ENCODE data around the gene COX7A2. TPM values are rescaled to one million over a fixed set of nuclear protein-coding genes. Genes with fewer than 3 reads are reported as not detected.

COX7A2 gene
- total and polyA plus RNA-seq, 4 donors: 154 to 475 (median 458) TPM

DNA sequence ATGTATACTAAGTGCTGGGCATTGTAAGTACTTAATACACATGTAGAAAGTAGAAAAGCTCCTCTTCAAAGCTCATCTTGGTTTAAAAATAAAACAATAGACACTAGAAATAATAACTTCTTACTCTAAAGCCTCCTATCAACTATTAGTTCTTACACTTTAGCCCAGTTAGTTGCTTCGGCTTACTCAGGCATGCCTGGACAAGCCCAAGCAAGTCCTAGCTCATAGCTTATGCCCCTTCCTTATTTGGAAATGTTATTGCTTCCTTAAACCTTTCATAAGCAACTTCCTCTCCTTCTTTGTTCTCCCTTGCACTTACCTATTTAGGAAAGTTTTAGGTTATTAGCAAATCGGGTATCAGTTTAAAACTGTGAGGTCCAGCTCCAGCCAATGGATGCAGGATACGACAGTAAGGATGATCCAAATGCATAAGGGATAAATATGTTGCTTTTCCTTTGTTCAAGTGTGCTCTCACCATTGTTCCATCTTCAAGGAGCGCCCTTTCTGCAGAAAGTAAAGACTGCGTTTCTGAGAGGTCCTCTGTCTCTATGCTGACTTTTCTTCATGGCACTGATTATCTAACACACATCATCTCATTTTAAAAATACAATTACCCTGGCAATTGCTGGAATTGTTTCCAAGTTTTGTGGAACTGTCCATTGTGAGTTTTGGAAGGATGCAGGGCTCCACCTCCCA lies 28.7 kb upstream of the COX7A2 start:
- no peak for DNase-seq (ENCODE audit: low read depth in 4 of 6, low spot score in 6 of 6)
- no peaks in the 10 kb centered on the region for H3K27me3 ChIP-seq (ENCODE audit: control insufficient read depth, insufficient read depth, low read length)
- no peak overlapping the region for H3K27ac ChIP-seq (ENCODE audit: low read depth, low read length)
- no peak overlapping the region for H3K4me3 ChIP-seq (ENCODE audit: low read depth, low read length)
- no peaks in the 10 kb centered on the region for H3K4me1 ChIP-seq (ENCODE audit: control insufficient read depth, insufficient read depth, low read length)
- no peaks in the 10 kb centered on the region for H3K9me3 ChIP-seq (ENCODE audit: control insufficient read depth, insufficient read depth, low read length)
- H3K36me3 ChIP-seq (ENCODE audit: control insufficient read depth, insufficient read depth, low read length): no peaks in the 10 kb centered on the region
- 97% methylated on average over 5 of the region's 5 CpGs for WGBS (ENCODE audit: insufficient coverage)

- no peaks in the 10 kb centered on the region for H3K9me3 ChIP-seq (ENCODE audit: control insufficient read depth, insufficient read depth, low read length)
- no peak overlapping the region for H3K4me3 ChIP-seq (ENCODE audit: low read depth, low read length)
- no peaks in the 10 kb centered on the region for H3K4me1 ChIP-seq (ENCODE audit: control insufficient read depth, insufficient read depth, low read length)
- no peaks in the 10 kb centered on the region for H3K27me3 ChIP-seq (ENCODE audit: control insufficient read depth, insufficient read depth, low read length)
- no peak for DNase-seq (ENCODE audit: low read depth in 4 of 6, low spot score in 6 of 6)
- peaks cover 5% of the 10 kb centered on the region for H3K36me3 ChIP-seq (ENCODE audit: control insufficient read depth, insufficient read depth, low read length)
- WGBS (ENCODE audit: insufficient coverage): 100% methylated on average over 2 of the region's 4 CpGs
- H3K27ac ChIP-seq (ENCODE audit: low read depth, low read length): no peak overlapping the region
Observed at GRCh38 chr6:75268988-75269354, 25.4 kb upstream of the COX7A2 start.

GRCh38 chr6:75268121-75268987 lies 24.8 kb upstream of the COX7A2 start:
- H3K4me3 ChIP-seq (ENCODE audit: low read depth, low read length): no peak overlapping the region
- 58% methylated on average over 3 of the region's 5 CpGs for WGBS (ENCODE audit: insufficient coverage)
- no peaks in the 10 kb centered on the region for H3K9me3 ChIP-seq (ENCODE audit: control insufficient read depth, insufficient read depth, low read length)
- H3K36me3 ChIP-seq (ENCODE audit: control insufficient read depth, insufficient read depth, low read length): peaks cover 5% of the 10 kb centered on the region
- no peaks in the 10 kb centered on the region for H3K27me3 ChIP-seq (ENCODE audit: control insufficient read depth, insufficient read depth, low read length)
- DNase-seq (ENCODE audit: low read depth in 4 of 6, low spot score in 6 of 6): no peak
- no peaks in the 10 kb centered on the region for H3K4me1 ChIP-seq (ENCODE audit: control insufficient read depth, insufficient read depth, low read length)
- H3K27ac ChIP-seq (ENCODE audit: low read depth, low read length): no peak overlapping the region

- Histone ChIP-seq H3K4me3 (ENCODE audit: low read depth, low read length) (no peak overlapping the region), H3K27ac (ENCODE audit: low read depth, low read length) (no peak overlapping the region), H3K4me1 (ENCODE audit: control insufficient read depth, insufficient read depth, low read length) (no peaks in the 10 kb centered on the region), H3K9me3 (ENCODE audit: control insufficient read depth, insufficient read depth, low read length) (no peaks in the 10 kb centered on the region), H3K27me3 (ENCODE audit: control insufficient read depth, insufficient read depth, low read length) (no peaks in the 10 kb centered on the region), H3K36me3 (ENCODE audit: control insufficient read depth, insufficient read depth, low read length) (peaks cover 5% of the 10 kb centered on the region)
- no CpG with 5 or more reads among the region's 4 CpGs for whole genome bisulfite sequencing (ENCODE audit: insufficient coverage)
- no peak for DNase-seq (ENCODE audit: low read depth in 4 of 6, low spot score in 6 of 6)
Observed at GRCh38 chr6:75267461-75267860, 23.9 kb upstream of the COX7A2 start.

GRCh38 chr6:75266716-75267291 lies 23.2 kb upstream of the COX7A2 start:
- peak in 2 of 6 donors; percentile 64 to 81 for DNase-seq (ENCODE audit: low read depth in 4 of 6, low spot score in 6 of 6)

DNA sequence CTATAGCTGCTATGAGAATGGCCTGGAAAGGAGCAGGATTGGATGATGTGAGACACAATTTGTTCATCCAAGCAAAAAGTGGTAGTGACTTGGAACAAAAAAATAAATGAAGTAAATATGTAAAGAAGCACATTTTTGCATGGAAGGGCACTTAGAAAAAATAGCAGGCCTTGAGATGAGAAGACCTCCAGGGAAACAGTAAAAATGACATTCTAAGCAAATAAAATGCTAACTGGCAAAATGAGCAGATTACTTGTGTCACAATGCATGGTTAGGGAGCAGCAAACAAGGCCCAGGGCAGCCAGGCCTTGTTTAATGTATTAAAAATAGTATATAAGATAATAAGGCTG lies 19.8 kb upstream of the COX7A2 start:
- Histone ChIP-seq H3K4me3 (ENCODE audit: low read depth, low read length) (no peak overlapping the region), H3K9me3 (ENCODE audit: control insufficient read depth, insufficient read depth, low read length) (no peaks in the 10 kb centered on the region), H3K27me3 (ENCODE audit: control insufficient read depth, insufficient read depth, low read length) (no peaks in the 10 kb centered on the region), H3K27ac (ENCODE audit: low read depth, low read length) (no peak overlapping the region), H3K4me1 (ENCODE audit: control insufficient read depth, insufficient read depth, low read length) (no peaks in the 10 kb centered on the region), H3K36me3 (ENCODE audit: control insufficient read depth, insufficient read depth, low read length) (peaks cover 9% of the 10 kb centered on the region)
- DNase-seq (ENCODE audit: low read depth in 4 of 6, low spot score in 6 of 6): peak in 1 of 6 donors; percentile 62

More at GRCh38 chr6:75266716-75267291, 23.2 kb upstream of the COX7A2 start:
- H3K9me3 ChIP-seq (ENCODE audit: control insufficient read depth, insufficient read depth, low read length): no peaks in the 10 kb centered on the region
- no peak overlapping the region for H3K4me3 ChIP-seq (ENCODE audit: low read depth, low read length)
- H3K4me1 ChIP-seq (ENCODE audit: control insufficient read depth, insufficient read depth, low read length): no peaks in the 10 kb centered on the region
- peaks cover 5% of the 10 kb centered on the region for H3K36me3 ChIP-seq (ENCODE audit: control insufficient read depth, insufficient read depth, low read length)
- no peaks in the 10 kb centered on the region for H3K27me3 ChIP-seq (ENCODE audit: control insufficient read depth, insufficient read depth, low read length)
- H3K27ac ChIP-seq (ENCODE audit: low read depth, low read length): no peak overlapping the region
- WGBS (ENCODE audit: insufficient coverage): no CpG with 5 or more reads among the region's 2 CpGs

GRCh38 chr6:75262716-75263400 lies 19.3 kb upstream of the COX7A2 start:
- Histone ChIP-seq H3K27ac (ENCODE audit: low read depth, low read length) (no peak overlapping the region), H3K36me3 (ENCODE audit: control insufficient read depth, insufficient read depth, low read length) (peaks cover 9% of the 10 kb centered on the region), H3K9me3 (ENCODE audit: control insufficient read depth, insufficient read depth, low read length) (no peaks in the 10 kb centered on the region), H3K4me3 (ENCODE audit: low read depth, low read length) (no peak overlapping the region), H3K4me1 (ENCODE audit: control insufficient read depth, insufficient read depth, low read length) (no peaks in the 10 kb centered on the region), H3K27me3 (ENCODE audit: control insufficient read depth, insufficient read depth, low read length) (no peaks in the 10 kb centered on the region)
- WGBS (ENCODE audit: insufficient coverage): 100% methylated on average over 2 of the region's 4 CpGs
- DNase-seq (ENCODE audit: low read depth in 4 of 6, low spot score in 6 of 6): no peak

DNA sequence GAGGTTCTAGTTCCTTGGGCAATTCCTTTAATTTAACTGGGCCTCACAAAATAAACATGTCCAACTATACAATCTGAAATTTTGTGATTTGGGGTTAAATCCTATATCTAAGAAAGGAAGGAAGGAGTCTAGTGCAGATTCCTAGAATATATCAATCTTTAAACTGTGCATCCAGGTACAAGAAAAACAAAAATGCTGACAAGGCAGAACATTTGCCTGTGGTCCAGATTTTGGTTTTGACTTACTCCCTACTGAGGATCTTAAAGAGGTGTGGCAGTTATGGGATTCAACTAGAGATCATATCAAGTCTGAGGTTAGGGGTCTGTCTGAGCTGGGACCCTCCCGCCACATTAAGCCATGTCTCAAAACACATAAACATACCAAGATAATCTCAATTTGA lies 17.7 kb upstream of the COX7A2 start:
- Histone ChIP-seq H3K36me3 (ENCODE audit: control insufficient read depth, insufficient read depth, low read length) (peaks cover 9% of the 10 kb centered on the region), H3K27me3 (ENCODE audit: control insufficient read depth, insufficient read depth, low read length) (no peaks in the 10 kb centered on the region), H3K4me1 (ENCODE audit: control insufficient read depth, insufficient read depth, low read length) (no peaks in the 10 kb centered on the region), H3K9me3 (ENCODE audit: control insufficient read depth, insufficient read depth, low read length) (no peaks in the 10 kb centered on the region), H3K27ac (ENCODE audit: low read depth, low read length) (no peak overlapping the region), H3K4me3 (ENCODE audit: low read depth, low read length) (no peak overlapping the region)
- no CpG with 5 or more reads among the region's 1 CpG for WGBS (ENCODE audit: insufficient coverage)
- DNase-seq (ENCODE audit: low read depth in 4 of 6, low spot score in 6 of 6): no peak

DNA sequence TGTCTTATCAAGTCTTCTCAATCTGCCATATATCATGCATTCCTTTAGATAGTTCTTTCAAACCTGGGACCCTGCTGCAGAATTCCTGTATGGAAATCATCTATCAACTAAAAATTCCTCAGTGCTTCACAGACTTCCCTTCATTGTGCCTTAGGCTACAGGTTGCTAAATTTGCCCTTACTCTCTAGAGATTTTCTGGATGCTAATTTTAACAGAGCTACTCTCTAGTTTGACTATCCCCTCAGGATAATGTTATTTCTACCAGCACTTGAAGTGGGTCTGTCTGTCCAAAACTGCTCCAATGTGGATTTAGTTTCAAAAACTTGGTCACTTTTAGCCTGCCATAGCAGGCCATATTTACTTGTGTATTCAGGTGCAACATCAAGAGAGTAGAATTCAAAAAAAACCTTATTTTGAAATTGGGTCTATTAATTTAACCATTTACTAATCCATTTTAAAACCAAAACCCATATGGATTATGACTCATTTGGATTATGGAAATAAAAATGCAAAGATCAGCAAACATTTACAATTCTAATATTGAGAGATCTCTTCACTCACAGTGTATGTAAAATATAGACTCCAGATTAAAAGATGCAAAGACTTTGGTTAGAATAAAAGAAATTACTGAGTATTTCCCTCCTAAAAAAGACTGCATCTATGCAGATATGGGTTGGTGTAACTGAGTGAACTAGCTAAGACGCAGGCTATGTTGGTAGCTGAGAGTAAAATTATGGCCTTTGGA lies 13.9 kb upstream of the COX7A2 start:
- no CpG with 5 or more reads among the region's 1 CpG for WGBS (ENCODE audit: insufficient coverage)
- no peak for DNase-seq (ENCODE audit: low read depth in 4 of 6, low spot score in 6 of 6)
- Histone ChIP-seq H3K4me1 (ENCODE audit: control insufficient read depth, insufficient read depth, low read length) (no peaks in the 10 kb centered on the region), H3K9me3 (ENCODE audit: control insufficient read depth, insufficient read depth, low read length) (no peaks in the 10 kb centered on the region), H3K36me3 (ENCODE audit: control insufficient read depth, insufficient read depth, low read length) (peaks cover 4% of the 10 kb centered on the region), H3K27me3 (ENCODE audit: control insufficient read depth, insufficient read depth, low read length) (no peaks in the 10 kb centered on the region), H3K27ac (ENCODE audit: low read depth, low read length) (no peak overlapping the region), H3K4me3 (ENCODE audit: low read depth, low read length) (no peak overlapping the region)
